ENCODE measurements around the gene URB2.

URB2 gene

DNA sequence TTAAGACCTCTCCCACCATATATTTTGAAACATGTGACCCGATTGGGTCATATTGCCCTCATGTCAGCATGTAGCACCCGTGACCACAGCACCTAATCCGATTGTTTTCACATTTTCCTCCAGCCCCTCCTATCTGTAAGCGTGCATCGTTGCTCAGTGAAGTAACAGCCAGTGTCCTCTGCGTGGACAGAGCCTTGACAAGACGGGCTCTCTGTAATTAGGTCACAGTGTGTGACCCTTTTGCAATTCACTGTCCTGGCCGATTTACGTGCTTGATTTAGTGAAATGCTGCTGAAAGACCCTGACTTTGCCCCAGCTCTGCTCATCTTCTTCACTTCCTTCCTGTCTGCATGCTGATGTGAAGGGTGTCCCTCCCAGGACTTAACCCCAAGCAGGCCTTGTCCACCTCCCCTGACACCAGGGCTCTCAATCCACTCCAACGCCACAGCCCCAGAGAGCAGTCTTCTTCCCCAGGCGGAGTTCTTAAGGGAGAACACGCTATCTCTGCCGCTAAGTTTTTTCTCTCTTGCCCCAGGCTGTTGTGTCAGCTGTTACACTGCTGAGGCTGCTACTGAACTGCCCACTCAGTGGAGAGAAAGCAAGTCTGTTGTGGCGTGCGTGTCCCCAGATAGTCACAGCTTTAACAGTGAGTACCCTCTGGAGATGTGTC is 19.4 kb downstream of the URB2 start:
- TF ChIP-seq, protein P1, sequence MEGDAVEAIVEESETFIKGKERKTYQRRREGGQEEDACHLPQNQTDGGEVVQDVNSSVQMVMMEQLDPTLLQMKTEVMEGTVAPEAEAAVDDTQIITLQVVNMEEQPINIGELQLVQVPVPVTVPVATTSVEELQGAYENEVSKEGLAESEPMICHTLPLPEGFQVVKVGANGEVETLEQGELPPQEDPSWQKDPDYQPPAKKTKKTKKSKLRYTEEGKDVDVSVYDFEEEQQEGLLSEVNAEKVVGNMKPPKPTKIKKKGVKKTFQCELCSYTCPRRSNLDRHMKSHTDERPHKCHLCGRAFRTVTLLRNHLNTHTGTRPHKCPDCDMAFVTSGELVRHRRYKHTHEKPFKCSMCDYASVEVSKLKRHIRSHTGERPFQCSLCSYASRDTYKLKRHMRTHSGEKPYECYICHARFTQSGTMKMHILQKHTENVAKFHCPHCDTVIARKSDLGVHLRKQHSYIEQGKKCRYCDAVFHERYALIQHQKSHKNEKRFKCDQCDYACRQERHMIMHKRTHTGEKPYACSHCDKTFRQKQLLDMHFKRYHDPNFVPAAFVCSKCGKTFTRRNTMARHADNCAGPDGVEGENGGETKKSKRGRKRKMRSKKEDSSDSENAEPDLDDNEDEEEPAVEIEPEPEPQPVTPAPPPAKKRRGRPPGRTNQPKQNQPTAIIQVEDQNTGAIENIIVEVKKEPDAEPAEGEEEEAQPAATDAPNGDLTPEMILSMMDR (IDR thresholded peaks at IDR 0.05; ENCODE audit: borderline replicate concordance, insufficient read depth, low read depth, low read length): no peak
- no peak overlapping the region for H3K4me3 ChIP-seq (ENCODE audit: low read depth, low read length)

DNA sequence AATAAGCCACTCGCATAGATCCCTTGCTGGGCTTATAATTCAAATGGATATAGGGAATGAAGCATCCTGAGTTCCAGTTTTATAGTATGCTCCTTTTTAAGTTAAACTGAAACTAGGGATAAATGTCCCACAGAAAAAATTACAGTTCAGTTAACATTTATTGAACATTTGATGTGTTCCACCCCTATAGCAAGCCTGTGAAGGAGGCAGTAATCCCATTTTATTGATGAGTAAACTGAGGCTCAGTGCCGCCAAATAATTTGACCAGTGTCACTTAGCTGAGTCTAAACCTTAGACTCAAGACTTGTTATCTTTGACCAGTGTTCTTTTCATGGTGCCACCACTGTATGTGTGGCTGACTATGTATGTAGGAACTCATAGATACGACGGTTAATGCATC is 22.4 kb downstream of the URB2 start:
- no peak overlapping the region for H3K4me3 ChIP-seq (ENCODE audit: low read depth, low read length)
- TF ChIP-seq, protein P1 (IDR thresholded peaks at IDR 0.05; ENCODE audit: borderline replicate concordance, insufficient read depth, low read depth, low read length): no peak

DNA sequence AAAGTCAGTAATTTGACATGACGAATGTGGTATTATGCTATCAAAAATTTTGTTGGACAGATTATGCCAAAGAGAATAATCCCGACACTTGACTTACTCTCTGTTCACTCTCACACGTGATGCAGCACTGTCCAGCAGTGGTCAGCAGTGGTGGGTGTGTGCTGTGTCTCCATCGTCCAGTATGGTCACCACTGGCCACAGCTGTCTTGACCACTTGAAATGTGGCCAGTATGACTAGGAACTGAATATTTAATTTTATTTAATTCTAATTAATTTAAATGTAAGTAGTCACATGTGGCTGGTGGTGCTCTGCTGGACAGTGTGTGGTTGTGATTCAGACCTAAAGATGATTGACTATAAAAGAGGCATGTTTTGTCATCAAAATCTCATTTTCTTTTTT is 24.0 kb downstream of the URB2 start:
- no peak overlapping the region for H3K4me3 ChIP-seq (ENCODE audit: low read depth, low read length)
- TF ChIP-seq, protein P1 (IDR thresholded peaks at IDR 0.05; ENCODE audit: borderline replicate concordance, insufficient read depth, low read depth, low read length): no peak

DNA sequence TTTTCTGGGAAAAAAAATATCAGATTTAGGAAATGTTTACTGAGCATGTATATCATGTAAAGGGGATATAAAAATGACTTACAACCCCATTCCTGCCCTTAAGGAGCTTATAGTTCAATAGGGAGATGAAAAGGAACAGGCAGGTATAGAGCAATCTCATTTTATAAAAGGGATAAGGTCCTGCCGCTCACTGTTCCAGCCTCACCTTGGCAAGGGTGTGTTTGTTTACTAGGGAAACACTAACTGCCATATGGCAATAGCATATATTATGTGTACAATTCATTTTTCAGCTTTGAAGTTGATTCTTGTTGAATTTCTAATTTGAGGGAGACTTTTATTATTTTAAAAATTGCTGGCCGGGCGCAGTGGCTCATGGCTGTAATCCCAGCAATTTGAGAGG is 25.5 kb downstream of the URB2 start:
- TF ChIP-seq, protein P1 (IDR thresholded peaks at IDR 0.05; ENCODE audit: borderline replicate concordance, insufficient read depth, low read depth, low read length): no peak
- no peak overlapping the region for H3K4me3 ChIP-seq (ENCODE audit: low read depth, low read length)

DNA sequence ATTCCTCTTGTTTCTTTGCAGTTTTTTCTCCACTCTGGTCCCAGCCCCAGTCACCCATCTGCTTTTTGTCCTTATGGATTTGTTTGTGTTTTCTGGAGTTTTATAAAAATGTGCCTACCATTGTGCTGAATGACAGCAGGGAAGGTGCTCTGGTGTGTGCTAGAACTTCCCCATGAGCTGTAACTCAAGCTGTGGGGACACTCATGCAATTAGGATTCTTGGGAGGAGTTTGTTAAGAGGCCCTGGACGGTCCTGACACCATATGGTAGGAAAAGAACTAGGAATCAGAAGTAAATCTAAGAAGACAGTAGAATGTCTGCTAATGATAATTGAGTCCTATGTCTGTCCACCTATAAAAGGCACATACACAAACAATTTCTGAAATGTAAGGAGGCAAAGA is 27.4 kb downstream of the URB2 start:
- H3K4me3 ChIP-seq (ENCODE audit: low read depth, low read length): no peak overlapping the region
- TF ChIP-seq, protein P1 (IDR thresholded peaks at IDR 0.05; ENCODE audit: borderline replicate concordance, insufficient read depth, low read depth, low read length): no peak

DNA sequence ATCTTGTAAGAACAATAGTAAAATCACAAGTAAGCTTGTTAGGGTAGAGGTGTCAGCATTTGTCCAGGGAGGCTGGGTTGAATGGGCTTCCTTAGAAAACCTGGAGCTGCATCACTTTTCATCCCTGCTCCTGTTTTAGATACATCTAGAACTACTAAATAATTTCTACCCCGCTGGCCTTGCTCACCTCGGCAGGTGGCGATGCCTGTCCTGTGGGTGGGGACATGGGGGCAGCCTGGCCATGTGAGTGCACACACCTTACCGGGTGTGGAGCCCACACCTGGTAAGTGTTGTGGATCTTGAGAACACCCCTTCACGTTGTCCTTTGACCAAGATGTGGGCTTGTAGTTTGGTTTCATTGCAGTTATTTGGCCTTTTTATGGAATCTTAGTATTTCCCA is 29.7 kb downstream of the URB2 start:
- TF ChIP-seq, protein P1 (IDR thresholded peaks at IDR 0.05; ENCODE audit: borderline replicate concordance, insufficient read depth, low read depth, low read length): no peak
- H3K4me3 ChIP-seq (ENCODE audit: low read depth, low read length): no peak overlapping the region

DNA sequence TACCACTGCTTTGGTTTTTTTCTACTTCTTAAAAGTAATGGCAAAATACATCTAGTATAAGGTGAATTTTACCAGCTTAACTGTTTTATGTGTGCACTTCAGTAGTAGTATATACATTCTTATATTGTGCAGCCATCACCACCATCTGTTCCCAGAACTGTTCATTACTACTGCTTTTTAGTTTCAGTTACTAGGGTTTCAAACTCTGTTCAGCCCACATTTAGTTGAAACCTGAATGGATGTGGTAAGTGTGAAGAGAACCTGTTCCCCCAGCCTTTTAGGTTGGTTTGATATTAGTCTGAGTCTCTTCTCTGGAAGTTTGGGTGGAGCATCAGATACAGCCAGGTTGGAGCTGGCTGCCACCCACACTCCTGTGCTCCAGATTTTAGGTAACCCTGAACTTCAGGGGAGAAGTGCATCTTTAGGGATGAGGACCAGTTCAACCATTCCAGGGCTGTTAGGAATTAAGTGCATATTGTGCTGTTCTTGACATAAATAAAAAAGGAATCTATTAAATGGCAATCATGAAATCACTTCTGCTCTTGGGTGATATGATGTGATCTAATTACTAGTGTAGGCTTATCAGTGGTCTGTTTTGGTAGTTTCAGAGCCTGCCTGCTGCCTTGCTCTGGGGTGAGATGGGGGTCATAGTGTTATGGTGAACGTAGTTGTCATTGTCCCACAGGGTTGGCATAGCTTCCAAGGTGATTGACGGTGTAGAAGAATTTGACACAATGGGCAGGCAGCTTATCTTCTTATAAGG is 32.1 kb downstream of the URB2 start:
- H3K4me3 ChIP-seq (ENCODE audit: low read depth, low read length): no peak overlapping the region
- TF ChIP-seq, protein P1 (IDR thresholded peaks at IDR 0.05; ENCODE audit: borderline replicate concordance, insufficient read depth, low read depth, low read length): no peak

Measured in GM12875 (cell line).